Measurements from ENCODE around the gene UGT1A9. TPM values are rescaled to one million over a fixed set of nuclear protein-coding genes. Genes with fewer than 3 reads are reported as not detected.

Gene UGT1A9
- total and polyA plus RNA-seq, 9 donors, result 0.36 TPM; not detected in 8

DNA sequence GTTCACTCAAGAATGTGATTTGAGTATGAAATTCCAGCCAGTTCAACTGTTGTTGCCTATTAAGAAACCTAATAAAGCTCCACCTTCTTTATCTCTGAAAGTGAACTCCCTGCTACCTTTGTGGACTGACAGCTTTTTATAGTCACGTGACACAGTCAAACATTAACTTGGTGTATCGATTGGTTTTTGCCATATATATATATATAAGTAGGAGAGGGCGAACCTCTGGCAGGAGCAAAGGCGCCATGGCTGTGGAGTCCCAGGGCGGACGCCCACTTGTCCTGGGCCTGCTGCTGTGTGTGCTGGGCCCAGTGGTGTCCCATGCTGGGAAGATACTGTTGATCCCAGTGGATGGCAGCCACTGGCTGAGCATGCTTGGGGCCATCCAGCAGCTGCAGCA is 88.3 kb downstream of the UGT1A9 start, which contains the start of gene UGT1A1:
Gene UGT1A1 (plus strand): TSS at position 228 of the 400 bp plus-strand sequence. CDS start 18 bp downstream, at position 246.
- intact Hi-C loops (cut with DNase I), result no loop called here
- TF ChIP-seq EP300 (IDR thresholded peaks at IDR 0.05), result no peak
- no peak for TF ChIP-seq POLR2A (IDR thresholded peaks at IDR 0.05)
- TF ChIP-seq, protein P1, sequence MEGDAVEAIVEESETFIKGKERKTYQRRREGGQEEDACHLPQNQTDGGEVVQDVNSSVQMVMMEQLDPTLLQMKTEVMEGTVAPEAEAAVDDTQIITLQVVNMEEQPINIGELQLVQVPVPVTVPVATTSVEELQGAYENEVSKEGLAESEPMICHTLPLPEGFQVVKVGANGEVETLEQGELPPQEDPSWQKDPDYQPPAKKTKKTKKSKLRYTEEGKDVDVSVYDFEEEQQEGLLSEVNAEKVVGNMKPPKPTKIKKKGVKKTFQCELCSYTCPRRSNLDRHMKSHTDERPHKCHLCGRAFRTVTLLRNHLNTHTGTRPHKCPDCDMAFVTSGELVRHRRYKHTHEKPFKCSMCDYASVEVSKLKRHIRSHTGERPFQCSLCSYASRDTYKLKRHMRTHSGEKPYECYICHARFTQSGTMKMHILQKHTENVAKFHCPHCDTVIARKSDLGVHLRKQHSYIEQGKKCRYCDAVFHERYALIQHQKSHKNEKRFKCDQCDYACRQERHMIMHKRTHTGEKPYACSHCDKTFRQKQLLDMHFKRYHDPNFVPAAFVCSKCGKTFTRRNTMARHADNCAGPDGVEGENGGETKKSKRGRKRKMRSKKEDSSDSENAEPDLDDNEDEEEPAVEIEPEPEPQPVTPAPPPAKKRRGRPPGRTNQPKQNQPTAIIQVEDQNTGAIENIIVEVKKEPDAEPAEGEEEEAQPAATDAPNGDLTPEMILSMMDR (IDR thresholded peaks at IDR 0.05), result no peak
- no peak for DNase-seq
- H3K36me3 ChIP-seq, result no peaks in the 10 kb centered on the region
- H3K27me3 ChIP-seq, result no peaks in the 10 kb centered on the region
- H3K4me3 ChIP-seq, result no peak within 1 kb of the TSS
- no peaks in the 10 kb centered on the region for H3K4me1 ChIP-seq (ENCODE audit: insufficient read depth)
- 87 to 92% (median 89%) methylated on average over 6 of the region's 6 CpGs for WGBS, 3 donors
- no peak within 1 kb of the TSS for H3K27ac ChIP-seq
- H3K9me3 ChIP-seq, result no peaks in the 10 kb centered on the region

DNA sequence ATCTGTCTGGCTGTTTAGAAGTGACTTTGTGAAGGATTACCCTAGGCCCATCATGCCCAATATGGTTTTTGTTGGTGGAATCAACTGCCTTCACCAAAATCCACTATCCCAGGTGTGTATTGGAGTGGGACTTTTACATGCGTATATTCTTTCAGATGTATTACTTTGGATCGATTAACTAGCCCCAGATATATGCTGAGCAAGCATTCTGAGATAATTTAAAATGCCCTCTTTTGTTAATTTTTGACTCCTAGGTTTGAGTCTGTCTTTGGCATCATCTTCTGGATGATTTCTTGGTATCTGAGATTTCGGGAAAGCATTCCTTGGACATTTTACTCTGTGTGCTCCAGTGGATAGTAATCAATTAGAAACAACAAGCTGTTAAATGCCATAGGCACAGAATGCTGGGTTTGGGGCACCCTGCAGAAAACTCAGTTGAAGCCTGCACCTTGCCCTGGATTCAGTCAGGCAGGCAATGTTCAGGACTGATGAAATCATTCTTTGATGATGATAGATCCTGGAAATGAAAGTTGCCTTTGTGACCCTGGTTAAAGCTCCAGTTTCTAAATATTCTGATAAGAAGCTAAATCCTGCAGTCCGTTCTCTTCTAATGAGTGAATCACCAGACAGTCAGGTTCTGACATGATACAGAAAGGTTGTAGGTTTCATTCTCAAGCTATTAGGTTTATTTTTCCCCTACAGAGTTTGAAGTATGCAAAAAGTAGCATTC is 89.5 kb downstream of the UGT1A9 start:
- intact Hi-C loops (cut with DNase I), result no loop called here
- H3K4me3 ChIP-seq, result no peak overlapping the region
- no peaks in the 10 kb centered on the region for H3K36me3 ChIP-seq
- no peak overlapping the region for H3K27ac ChIP-seq
- H3K27me3 ChIP-seq, result no peaks in the 10 kb centered on the region
- TF ChIP-seq POLR2A (IDR thresholded peaks at IDR 0.05), result no peak
- TF ChIP-seq EP300 (IDR thresholded peaks at IDR 0.05), result no peak
- TF ChIP-seq, protein P1 (IDR thresholded peaks at IDR 0.05), result no peak
- no peak for DNase-seq
- WGBS, 3 donors, result 72 to 82% (median 72%) methylated on average over 4 of the region's 4 CpGs
- no peaks in the 10 kb centered on the region for H3K4me1 ChIP-seq (ENCODE audit: insufficient read depth)
- no peaks in the 10 kb centered on the region for H3K9me3 ChIP-seq

DNA sequence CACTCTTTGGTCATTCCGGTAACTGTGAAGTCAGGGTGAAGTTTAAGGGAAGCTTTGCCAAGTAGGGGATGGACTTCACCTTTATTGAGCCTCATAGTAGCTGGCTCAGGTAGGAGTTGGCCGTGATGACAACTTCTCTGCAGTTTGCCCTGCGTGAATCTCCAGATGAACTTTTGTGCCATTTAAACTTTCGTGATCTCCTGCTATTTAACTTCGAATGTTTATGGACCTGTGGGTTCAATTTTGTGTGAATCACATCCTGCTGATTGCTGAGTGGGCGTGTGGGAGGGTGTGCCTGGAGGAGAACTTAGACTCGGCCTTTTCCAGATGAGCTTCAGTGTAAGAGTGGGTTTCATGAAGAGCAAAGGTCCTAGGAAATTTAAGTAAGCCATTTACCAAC is 92.6 kb downstream of the UGT1A9 start:
- no peaks in the 10 kb centered on the region for H3K36me3 ChIP-seq
- WGBS, 3 donors, result 50 to 65% (median 57%) methylated on average over 7 of the region's 7 CpGs
- DNase-seq, result no peak
- H3K9me3 ChIP-seq, result no peaks in the 10 kb centered on the region
- intact Hi-C loops (cut with DNase I), result no loop called here
- no peaks in the 10 kb centered on the region for H3K27me3 ChIP-seq
- no peak overlapping the region for H3K27ac ChIP-seq
- H3K4me1 ChIP-seq (ENCODE audit: insufficient read depth), result no peaks in the 10 kb centered on the region
- TF ChIP-seq, protein P1 (IDR thresholded peaks at IDR 0.05), result no peak
- TF ChIP-seq POLR2A (IDR thresholded peaks at IDR 0.05), result no peak
- TF ChIP-seq EP300 (IDR thresholded peaks at IDR 0.05), result no peak
- H3K4me3 ChIP-seq, result no peak overlapping the region

DNA sequence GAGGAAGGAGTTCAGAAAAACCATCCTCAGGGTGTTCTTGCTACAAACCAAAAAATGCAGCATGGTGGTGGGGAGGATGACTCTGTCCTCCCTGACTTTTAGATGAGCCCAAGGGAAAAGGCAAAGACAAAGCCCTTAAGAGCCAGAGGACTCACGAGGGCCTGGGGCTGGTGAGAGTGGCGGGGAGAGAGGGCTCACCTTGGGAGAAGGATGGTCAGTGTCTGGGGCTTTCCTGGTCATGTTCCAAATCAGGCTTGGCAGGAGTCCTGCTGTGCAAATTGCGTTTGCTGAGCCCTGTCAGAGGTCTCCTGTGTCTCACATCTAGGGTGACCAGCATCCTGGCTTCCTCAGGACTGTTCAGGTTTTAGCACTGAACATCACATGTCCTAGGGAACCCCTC is 93.1 kb downstream of the UGT1A9 start:
- no peaks in the 10 kb centered on the region for H3K27me3 ChIP-seq
- intact Hi-C loops (cut with DNase I), result no loop called here
- H3K4me3 ChIP-seq, result no peak overlapping the region
- no peak overlapping the region for H3K27ac ChIP-seq
- no peaks in the 10 kb centered on the region for H3K9me3 ChIP-seq
- no peak for TF ChIP-seq POLR2A (IDR thresholded peaks at IDR 0.05)
- no peak for TF ChIP-seq EP300 (IDR thresholded peaks at IDR 0.05)
- TF ChIP-seq, protein P1 (IDR thresholded peaks at IDR 0.05), result no peak
- 24 to 54% (median 37%) methylated on average over 3 of the region's 3 CpGs for WGBS, 3 donors
- DNase-seq, result no peak
- H3K36me3 ChIP-seq, result no peaks in the 10 kb centered on the region
- no peaks in the 10 kb centered on the region for H3K4me1 ChIP-seq (ENCODE audit: insufficient read depth)
